Esophagus muscularis mucosa (tissue), 3 donors: ENCODE data around the gene MYH7.
"Not testable (repeated sequence)": the region's sequence is repeated elsewhere in the genome, so short reads cannot be mapped to it uniquely, and the experiment has no call there.

Experiments
- CTCF ChIP-seq, 3 experiments: fragments of 200-600 bp in 2 of 3; fragments of 450-650 bp in 1 of 3; sonication (generic) in 2 of 3; IDR thresholded peaks; one replicate each; pipeline ENCODE4 v1.5.1; 2017 to 2019; ENCODE audit warnings: antibody characterized with exemption in 3 of 3, mild to moderate bottlenecking in 2 of 3, moderate library complexity in 1 of 3
- POLR2A ChIP-seq: fragments of 450-650 bp; IDR thresholded peaks from one replicate; pipeline ENCODE4 v1.6.1; 2017; ENCODE audit warnings: antibody characterized with exemption, moderate library complexity, mild to moderate bottlenecking, low read depth
- POLR2AphosphoS5 ChIP-seq, 2 donors: sonication (generic); formaldehyde crosslinking; IDR thresholded peaks; one replicate each; pipeline ENCODE4 v1.6.1; 2017; ENCODE audit warnings: antibody characterized with exemption in 2 of 2

- TF ChIP-seq CTCF (IDR thresholded peaks at IDR 0.05); POLR2A; POLR2AphosphoS5 (IDR thresholded peaks at IDR 0.05): not testable (repeated sequence)
Measured at GRCh38 chr14:23386266-23386657, 49.2 kb downstream of the MYH7 start.
